ENCODE measurements around the gene SHLD1. TPM values are rescaled to one million over a fixed set of nuclear protein-coding genes. Genes with fewer than 3 reads are reported as not detected.

SHLD1 gene
- total RNA-seq, 3 donors from 2014 or later (not counting 1 experiment from before 2014, with no cell fraction given) = 6.6 to 12.2 (median 8.3) TPM

GRCh38 chr20:5913166-5913565 is 163.0 kb downstream of the SHLD1 start:
- Mint-ChIP-seq H3K36me3 (peaks cover 8% of the 10 kb centered on the region), H3K4me3 (no peak overlapping the region), H3K9me3 (peaks cover 0 to 2% of the 10 kb centered on the region in 2 donors), H3K27me3 (ENCODE audit: low read depth in 2 of 2) (peaks cover 59 to 79% of the 10 kb centered on the region in 2 donors), H3K4me1 (peaks cover 11 to 13% of the 10 kb centered on the region in 2 donors), H3K27ac (no peak overlapping the region)
- peaks cover 16% of the 10 kb centered on the region for H3K27me3 ChIP-seq (ENCODE audit: control insufficient read depth, insufficient read depth, low read length)
- intact Hi-C loops (cut with micrococcal nuclease) = no loop called here
- WGBS (ENCODE audit: insufficient coverage) = no CpG with 5 or more reads among the region's 2 CpGs
- DNase-seq = no peak
- H3K36me3 ChIP-seq (ENCODE audit: control insufficient read depth, insufficient read depth, low read length) = no peaks in the 10 kb centered on the region
- H3K4me1 ChIP-seq (ENCODE audit: control insufficient read depth, insufficient read depth, low read length) = peaks cover 6% of the 10 kb centered on the region
- no peak overlapping the region for H3K4me3 ChIP-seq (ENCODE audit: low read length)
- ATAC-seq = no peak
- TF ChIP-seq, protein P1, sequence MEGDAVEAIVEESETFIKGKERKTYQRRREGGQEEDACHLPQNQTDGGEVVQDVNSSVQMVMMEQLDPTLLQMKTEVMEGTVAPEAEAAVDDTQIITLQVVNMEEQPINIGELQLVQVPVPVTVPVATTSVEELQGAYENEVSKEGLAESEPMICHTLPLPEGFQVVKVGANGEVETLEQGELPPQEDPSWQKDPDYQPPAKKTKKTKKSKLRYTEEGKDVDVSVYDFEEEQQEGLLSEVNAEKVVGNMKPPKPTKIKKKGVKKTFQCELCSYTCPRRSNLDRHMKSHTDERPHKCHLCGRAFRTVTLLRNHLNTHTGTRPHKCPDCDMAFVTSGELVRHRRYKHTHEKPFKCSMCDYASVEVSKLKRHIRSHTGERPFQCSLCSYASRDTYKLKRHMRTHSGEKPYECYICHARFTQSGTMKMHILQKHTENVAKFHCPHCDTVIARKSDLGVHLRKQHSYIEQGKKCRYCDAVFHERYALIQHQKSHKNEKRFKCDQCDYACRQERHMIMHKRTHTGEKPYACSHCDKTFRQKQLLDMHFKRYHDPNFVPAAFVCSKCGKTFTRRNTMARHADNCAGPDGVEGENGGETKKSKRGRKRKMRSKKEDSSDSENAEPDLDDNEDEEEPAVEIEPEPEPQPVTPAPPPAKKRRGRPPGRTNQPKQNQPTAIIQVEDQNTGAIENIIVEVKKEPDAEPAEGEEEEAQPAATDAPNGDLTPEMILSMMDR (IDR thresholded peaks at IDR 0.05) = no peak
- no peaks in the 10 kb centered on the region for H3K9me3 ChIP-seq (ENCODE audit: control insufficient read depth, insufficient read depth, low read length)
- H3K27ac ChIP-seq (ENCODE audit: low read length) = no peak overlapping the region

Other genes with a start within 250 kb of the SHLD1 start
- 100 to 1,000 TPM; 121 to 134 (median 124) TPM for gene GPCPD1, start 139.4 kb upstream of the SHLD1 start, total RNA-seq
- not detected for gene CHGB, start 161.1 kb downstream of the SHLD1 start, total RNA-seq
- 10 to 100 TPM in 1 of 3 donors, 1 to 10 TPM in 2; 9.2 to 13.0 (median 9.9) TPM for gene TRMT6, start 200.1 kb downstream of the SHLD1 start, total RNA-seq
- gene MCM8, start 200.3 kb downstream of the SHLD1 start, total RNA-seq = 10 to 100 TPM in 1 of 3 donors, 1 to 10 TPM in 2; 8.1 to 14.3 (median 9.0) TPM

All from natural killer cell (primary cell).